Measurements from ENCODE around the gene TMEM121B.
"Not testable (repeated sequence)": the region's sequence is repeated elsewhere in the genome, so short reads cannot be mapped to it uniquely, and the experiment has no call there.

The TMEM121B gene

GRCh38 chr22:17121233-17122195, at the start of gene TMEM121B:
Gene TMEM121B, minus strand, starts transcription at chr22:17121360. Its CDS starts 233 bp downstream, at chr22:17121127.
- no peak for DNase-seq (ENCODE audit: low read depth in 2 of 3, low spot score in 2 of 3)

DNA sequence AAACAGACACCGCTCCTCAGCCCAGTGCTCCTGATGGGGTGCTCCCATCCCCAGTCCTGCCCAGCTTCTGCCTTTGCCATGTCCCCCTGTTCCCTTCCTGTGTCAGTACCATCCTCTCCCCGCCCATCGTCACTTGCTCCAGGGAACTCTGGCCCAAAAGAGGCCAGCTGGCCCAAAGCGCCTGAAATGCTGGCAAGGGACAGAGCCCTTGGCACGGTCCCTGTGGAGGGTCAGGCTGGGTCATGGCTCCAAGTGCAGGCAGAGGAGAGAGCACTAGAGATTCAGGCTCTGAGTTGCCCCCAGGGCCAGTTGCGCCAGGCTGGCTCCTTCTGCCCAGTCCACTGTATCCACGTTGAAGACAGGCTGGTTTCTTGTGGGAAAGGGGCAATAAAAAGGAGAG, 46.3 kb upstream of the TMEM121B start:
- DNase-seq (ENCODE audit: low read depth in 2 of 3, low spot score in 2 of 3), result no peak

GRCh38 chr22:17164392-17165024, 43.3 kb upstream of the TMEM121B start:
- no peak for DNase-seq (ENCODE audit: low read depth in 2 of 3, low spot score in 2 of 3)

- DNase-seq (ENCODE audit: low read depth in 2 of 3, low spot score in 2 of 3), result no peak
These were observed 41.6 kb upstream of the TMEM121B start for GRCh38 chr22:17162731-17163130.

DNA sequence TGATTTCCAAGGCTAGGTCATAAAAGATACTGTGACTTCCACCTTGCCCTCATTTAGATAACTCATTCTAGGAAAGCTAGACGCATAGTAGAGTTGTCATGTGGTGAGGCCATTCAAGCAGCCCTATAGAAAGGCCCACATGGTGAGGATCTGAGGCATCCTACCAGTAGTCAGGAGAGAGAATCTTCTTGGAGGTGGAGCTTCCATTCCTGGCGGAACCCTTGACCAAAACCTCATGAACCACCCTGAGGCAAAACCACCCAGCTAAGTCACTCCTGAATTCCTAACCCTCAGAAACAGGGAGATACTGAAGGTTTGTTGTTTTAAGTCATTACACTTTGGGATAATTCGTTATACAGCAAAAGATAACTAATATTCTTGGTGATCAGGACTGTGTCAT, 40.8 kb upstream of the TMEM121B start:
- no peak for DNase-seq (ENCODE audit: low read depth in 2 of 3, low spot score in 2 of 3)

- peak in 2 of 3 experiments; percentile 27 to 51 for DNase-seq (ENCODE audit: low read depth in 2 of 3, low spot score in 2 of 3)
These were observed 38.4 kb upstream of the TMEM121B start for GRCh38 chr22:17159504-17159951.

- DNase-seq (ENCODE audit: low read depth in 2 of 3, low spot score in 2 of 3), result peak; percentile 68 to 77 (median 76)
These were observed 37.7 kb upstream of the TMEM121B start, which contains the start of gene HDHD5 for GRCh38 chr22:17158568-17159503. Gene HDHD5, minus strand, starts transcription at chr22:17159277. Its CDS starts 26 bp downstream, at chr22:17159251.

GRCh38 chr22:17158176-17158567, 37.0 kb upstream of the TMEM121B start:
- no peak for DNase-seq (ENCODE audit: low read depth in 2 of 3, low spot score in 2 of 3)

DNA sequence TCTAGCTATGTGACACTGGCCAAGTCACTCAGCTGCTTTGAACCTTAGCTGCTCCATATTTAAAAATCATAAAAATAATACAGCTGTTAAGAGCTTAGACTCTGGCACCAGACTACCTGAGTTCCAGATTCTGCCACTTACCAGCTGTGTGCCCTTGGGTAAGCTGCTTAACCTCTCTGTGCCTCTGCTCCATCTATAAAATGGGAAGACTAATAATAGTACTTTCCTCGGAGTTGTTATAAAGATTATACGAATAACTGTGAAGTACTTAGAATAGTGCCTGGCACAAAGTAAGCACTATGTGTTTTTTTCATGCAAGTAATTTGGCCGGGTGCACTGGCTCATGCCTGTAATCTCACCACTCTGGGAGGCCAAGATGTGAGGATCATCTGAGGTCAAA, 36.6 kb upstream of the TMEM121B start:
- DNase-seq (ENCODE audit: low read depth in 2 of 3, low spot score in 2 of 3), result no peak

DNA sequence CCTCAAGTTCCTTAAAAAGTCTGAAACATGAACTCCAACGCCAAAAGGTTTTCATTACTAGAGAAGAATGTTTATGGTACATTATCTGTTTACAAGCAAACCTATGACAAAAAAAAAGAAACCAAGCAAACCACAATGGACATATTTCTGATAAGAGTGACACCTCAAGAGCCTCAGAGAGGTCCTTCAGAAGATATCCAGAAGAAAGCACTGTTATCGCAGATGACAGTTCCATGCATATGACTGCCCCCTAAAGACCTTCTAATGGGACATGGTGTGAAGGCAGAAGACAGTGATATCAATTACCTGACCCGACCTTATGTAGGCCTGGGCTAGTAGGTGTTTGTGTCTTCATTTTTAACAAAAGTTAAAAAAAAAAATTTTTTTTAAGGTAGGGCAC, 34.8 kb upstream of the TMEM121B start:
- DNase-seq (ENCODE audit: low read depth in 2 of 3, low spot score in 2 of 3), result no peak

DNA sequence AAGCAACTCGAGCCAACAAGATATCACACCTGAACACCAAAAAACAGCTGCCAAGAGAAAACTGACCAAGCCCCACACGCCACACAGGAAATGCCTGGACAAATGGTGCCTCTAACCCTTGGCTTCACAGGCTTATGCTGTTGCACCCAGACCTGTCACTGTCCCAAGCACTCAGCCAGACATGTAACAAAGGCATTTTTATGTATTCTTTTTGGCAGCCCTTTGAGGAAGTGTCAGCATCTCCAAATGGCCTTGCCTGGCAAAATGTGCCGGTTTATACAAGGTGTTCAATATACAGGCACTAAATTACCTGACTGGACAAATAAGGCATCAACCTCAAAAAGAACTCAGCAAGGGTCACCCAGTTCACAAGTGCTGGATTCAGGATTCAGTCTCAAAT, 31.8 kb upstream of the TMEM121B start:
- no peak for DNase-seq (ENCODE audit: low read depth in 2 of 3, low spot score in 2 of 3)

- no peak for DNase-seq (ENCODE audit: low read depth in 2 of 3, low spot score in 2 of 3)
These were observed 31.2 kb upstream of the TMEM121B start for GRCh38 chr22:17152340-17152739.

- DNase-seq (ENCODE audit: low read depth in 2 of 3, low spot score in 2 of 3), result no peak
These were observed 28.1 kb upstream of the TMEM121B start for GRCh38 chr22:17149076-17149815.

- DNase-seq (ENCODE audit: low read depth in 2 of 3, low spot score in 2 of 3), result not testable (repeated sequence)
These were observed 26.3 kb upstream of the TMEM121B start for GRCh38 chr22:17147458-17147857.

DNA sequence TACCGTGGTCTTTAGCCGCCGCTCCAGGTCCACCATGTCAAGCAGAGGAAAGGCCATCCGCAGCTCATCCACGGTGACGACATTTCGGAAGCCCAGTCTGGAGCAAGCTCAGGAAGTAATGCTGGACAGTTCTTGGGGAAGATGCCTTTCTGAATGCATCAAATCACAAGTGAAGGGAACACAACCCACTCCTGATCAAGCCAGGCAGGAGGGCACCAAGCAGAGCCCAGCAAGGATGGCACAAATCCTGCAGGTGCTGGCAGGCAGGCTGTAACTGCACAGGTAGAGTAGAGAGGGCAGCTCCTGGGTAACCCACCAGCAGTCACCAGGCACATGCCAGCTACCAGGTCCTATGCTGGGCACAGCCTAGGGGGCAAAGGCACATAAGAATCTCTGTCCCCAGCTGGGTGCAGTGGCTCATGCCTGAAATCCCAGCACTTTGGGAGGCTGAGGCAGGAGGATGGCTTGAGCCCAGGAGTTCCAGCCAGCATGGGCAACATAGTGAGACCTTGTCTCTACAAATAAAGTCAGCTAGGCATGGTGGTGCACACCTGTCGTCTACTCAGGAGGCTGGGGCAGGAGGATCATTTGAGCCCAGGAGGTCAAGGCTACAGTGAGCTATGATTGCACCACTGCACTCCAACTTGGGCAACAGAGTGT, 24.0 kb upstream of the TMEM121B start:
- DNase-seq (ENCODE audit: low read depth in 2 of 3, low spot score in 2 of 3), result no peak

- DNase-seq (ENCODE audit: low read depth in 2 of 3, low spot score in 2 of 3), result no peak
These were observed 22.7 kb upstream of the TMEM121B start for GRCh38 chr22:17143826-17144225.

- no peak for DNase-seq (ENCODE audit: low read depth in 2 of 3, low spot score in 2 of 3)
These were observed 21.9 kb upstream of the TMEM121B start for GRCh38 chr22:17143101-17143500.

- DNase-seq (ENCODE audit: low read depth in 2 of 3, low spot score in 2 of 3), result no peak
These were observed 19.9 kb upstream of the TMEM121B start for GRCh38 chr22:17140826-17141766.

DNA sequence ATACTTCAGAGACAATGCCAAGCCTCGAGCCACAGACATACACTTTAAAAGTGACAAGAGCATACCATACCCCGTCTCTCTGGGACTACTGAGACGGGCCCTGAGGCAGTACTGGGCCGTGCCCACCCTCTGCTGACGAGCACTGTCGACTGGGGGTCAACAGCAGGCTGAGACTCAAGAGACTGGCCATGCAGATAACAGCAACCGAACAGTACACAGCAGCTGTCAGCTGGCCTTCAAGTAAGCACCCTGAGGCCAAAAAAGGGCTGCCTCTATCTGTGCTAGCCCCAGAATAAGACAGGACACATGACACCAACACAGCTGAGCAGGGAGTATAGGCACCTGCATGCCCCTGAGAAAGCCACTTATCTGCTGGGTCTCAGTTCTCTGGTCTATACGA, 18.9 kb upstream of the TMEM121B start:
- no peak for DNase-seq (ENCODE audit: low read depth in 2 of 3, low spot score in 2 of 3)
